ENCODE measurements around the gene THOC2. TPM values are rescaled to one million over a fixed set of nuclear protein-coding genes. Genes with fewer than 3 reads are reported as not detected.

The THOC2 gene
- total RNA-seq, 3 donors from 2014 or later (not counting 1 experiment from before 2014, with no cell fraction given) = 86.9 to 114 (median 90.3) TPM

- TF ChIP-seq CTCF (IDR thresholded peaks at IDR 0.05) = no peak
- no peak overlapping the region for H3K27ac Mint-ChIP-seq
Observed at GRCh38 chrX:123550829-123551228, 182.0 kb downstream of the THOC2 start.

More at GRCh38 chrX:123550829-123551228, 182.0 kb downstream of the THOC2 start:
- Mint-ChIP-seq H3K4me1 (no peaks in the 10 kb centered on the region), H3K4me3 (no peak overlapping the region), H3K9me3 (no peaks in the 10 kb centered on the region), H3K36me3 (no peaks in the 10 kb centered on the region), H3K27me3 (ENCODE audit: low read depth in 2 of 2) (peaks cover 0 to 3% of the 10 kb centered on the region in 2 donors)
- Histone ChIP-seq H3K27me3 (ENCODE audit: control insufficient read depth, insufficient read depth, low read length) (no peaks in the 10 kb centered on the region), H3K9me3 (ENCODE audit: control insufficient read depth, insufficient read depth, low read length) (no peaks in the 10 kb centered on the region), H3K4me1 (ENCODE audit: control insufficient read depth, insufficient read depth, low read length) (no peaks in the 10 kb centered on the region), H3K27ac (ENCODE audit: low read length) (no peak overlapping the region), H3K36me3 (ENCODE audit: control insufficient read depth, insufficient read depth, low read length) (no peaks in the 10 kb centered on the region), H3K4me3 (ENCODE audit: low read length) (no peak overlapping the region)
- WGBS (ENCODE audit: insufficient coverage) = 100% methylated on average over 1 of the region's 1 CpG
- ATAC-seq (no peak), DNase-seq (no peak)
- intact Hi-C loops (cut with micrococcal nuclease) = no loop called here

Other genes starting within 250 kb of the THOC2 start
- 10 to 100 TPM; 32.2 to 44.9 (median 40.2) TPM for gene XIAP, start 127.0 kb upstream of the THOC2 start, total RNA-seq
- 10 to 100 TPM; 91.7 to 97.2 (median 92.4) TPM for gene STAG2, start 228.7 kb upstream of the THOC2 start, total RNA-seq